Sigmoid colon (tissue), 4 donors: ENCODE data around the gene MACC1.

ENCODE experiments used
- POLR2A ChIP-seq, 2 donors: fragments of 450-650 bp; IDR thresholded peaks; one replicate each; pipeline ENCODE4 v1.6.1; 2016; ENCODE audit warnings: antibody characterized with exemption in 2 of 2, mild to moderate bottlenecking in 2 of 2, moderate library complexity in 2 of 2
- POLR2AphosphoS5 ChIP-seq, 4 donors: sonication (generic); formaldehyde crosslinking; IDR thresholded peaks; one replicate each; pipeline ENCODE4 v1.6.1; 2017; ENCODE audit warnings: antibody characterized with exemption in 4 of 4

DNA sequence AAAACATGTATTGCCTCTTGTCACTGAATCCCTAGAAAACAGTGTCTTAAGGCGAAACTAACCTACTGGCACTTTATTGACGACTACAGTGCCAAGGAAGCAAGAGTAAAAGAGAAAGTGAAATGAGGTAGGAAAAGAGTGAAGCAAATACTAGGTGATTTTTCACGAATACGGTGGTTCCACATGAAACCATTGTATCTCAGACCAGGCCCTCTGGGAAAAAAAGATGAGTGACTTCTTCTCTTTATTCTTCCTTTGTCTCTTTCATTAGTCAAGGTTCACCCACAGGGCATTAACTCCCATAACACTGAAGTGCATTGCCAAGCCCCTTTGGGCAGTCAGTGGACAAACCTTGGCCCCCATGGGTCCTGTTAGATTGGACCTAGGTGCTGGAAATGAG lies 16.2 kb upstream of the MACC1 start:
- TF ChIP-seq POLR2A (IDR thresholded peaks at IDR 0.05) (no peak), POLR2AphosphoS5 (IDR thresholded peaks at IDR 0.05) (no peak)
